H1 (cell line): ENCODE data around the gene BTBD16. TPM values are rescaled to one million over a fixed set of nuclear protein-coding genes. Genes with fewer than 3 reads are reported as not detected.

Experiments used
- EP300 ChIP-seq, 2 experiments: IDR thresholded peaks; 1 replicate in 1 of 2; 2 replicates in 1 of 2; pipeline ENCODE4 v1.6.1; 2011 to 2012; ENCODE audit warnings: low read depth in 2 of 2, low read length in 2 of 2, mild to moderate bottlenecking in 2 of 2, borderline replicate concordance in 1 of 2, inconsistent platforms in 1 of 2, moderate library complexity in 1 of 2
- POLR2A ChIP-seq, 2 experiments: IDR thresholded peaks; 1 replicate in 1 of 2; 2 replicates in 1 of 2; pipeline ENCODE4 v1.6.1; 2011; ENCODE audit warnings: low read depth in 2 of 2, low read length in 2 of 2, mild to moderate bottlenecking in 2 of 2; ENCODE audit errors: control extremely low read depth in 1 of 2
- RXRA ChIP-seq: IDR thresholded peaks from 2 replicates; pipeline ENCODE4 v1.6.1; 2011; ENCODE audit warnings: low read depth, mild to moderate bottlenecking, low read length, moderate library complexity; ENCODE audit not compliant: insufficient read depth
- ZNF274 ChIP-seq: IDR thresholded peaks from 2 replicates; pipeline ENCODE4 v1.7.0; 2012; ENCODE audit warnings: low read length, borderline replicate concordance; ENCODE audit errors: extremely low read depth
- polyA plus RNA-seq, 7 experiments: library from polyadenylated mRNA; depleted of rRNA in 3 of 7; stranded (reverse) in 5 of 7; unstranded in 2 of 7; fragments of >200 nt in 5 of 7; fragments of 200-250 nt in 2 of 7; gene quantifications; 1 replicate in 5 of 7; 2 replicates in 1 of 7; 4 replicates in 1 of 7; pipeline versions ENCODE4 v1.2.1 to v1.2.3, GENCODE V29; 2011 to 2013; ENCODE audit warnings: missing spikeins in 2 of 7, mixed read lengths in 2 of 7
- total RNA-seq: library from RNA; stranded (reverse); fragmentation: NEBNext Ultra II Directional; extraction: Animal tissue kit (Norgen Biotek cat#: 25700); gene quantifications from 2 replicates; pipeline ENCODE4 v1.2.1, GENCODE V29; 2021

Gene BTBD16
- total and polyA plus RNA-seq, 2 of the 8 experiments (the other 6 are each of a cell fraction or from before 2014, with no cell fraction given) = 0.05 TPM; not detected in 1

- TF ChIP-seq EP300 (IDR thresholded peaks at IDR 0.05; ENCODE audit: borderline replicate concordance in 1 of 2, low read depth in 2 of 2, low read length in 2 of 2) = no peak
- no peak for TF ChIP-seq ZNF274
- no peak for TF ChIP-seq RXRA
- no peak for TF ChIP-seq POLR2A (IDR thresholded peaks at IDR 0.05; ENCODE audit: control extremely low read depth in 1 of 2, low read depth in 2 of 2, low read length in 2 of 2)
- TF ChIP-seq, all 59 proteins: peak for 0
Measured at GRCh38 chr10:122294511-122295450, 23.7 kb downstream of the BTBD16 start (continued).
